Amniotic stem cell (primary cell): Measurements from ENCODE around the gene EN2.

Source experiments
- DNase-seq: peaks from one replicate; lab custom pipeline; 2025; lab: John Stamatoyannopoulos, UW

EN2 gene

GRCh38 chr7:155464183-155464582, 6.3 kb downstream of the EN2 start:
- DNase-seq = no peak

DNA sequence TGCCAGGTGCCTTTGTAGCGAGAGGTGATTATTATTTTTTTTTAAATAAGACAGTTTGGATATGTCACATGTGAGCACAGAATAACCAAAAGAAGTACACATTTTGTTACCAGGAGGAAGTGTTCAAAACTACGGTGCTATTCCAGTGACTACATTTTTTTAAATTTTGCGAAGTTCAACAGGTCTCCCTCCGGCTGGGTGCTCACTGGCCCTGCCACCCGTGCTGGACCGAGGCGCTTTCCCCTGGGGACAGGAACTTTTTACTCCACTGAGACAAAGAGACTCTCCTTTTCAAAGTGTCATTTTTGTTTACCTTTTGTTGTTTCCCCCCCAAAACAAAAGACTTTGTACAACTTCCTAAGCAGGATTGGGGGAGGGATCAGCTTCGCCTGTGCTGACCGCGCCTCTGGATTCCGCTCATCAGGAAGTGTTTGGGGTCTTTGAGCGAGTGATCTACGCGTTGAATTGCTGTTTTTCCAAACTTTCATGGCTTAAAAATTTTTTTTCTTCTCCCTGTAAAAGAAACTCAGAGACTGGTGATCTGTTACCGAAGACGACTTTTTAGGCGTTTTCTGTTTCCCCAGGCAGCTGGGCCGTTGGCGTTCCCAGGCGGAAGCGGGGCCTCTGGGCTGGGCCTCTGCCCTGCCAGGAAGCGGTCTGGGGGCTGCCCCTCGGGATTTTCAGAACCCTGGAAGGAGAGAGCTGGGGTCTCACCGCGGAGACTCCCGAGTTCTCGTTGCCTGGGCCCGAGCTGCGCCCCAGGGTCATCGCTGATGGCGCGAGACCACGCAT, 7.2 kb downstream of the EN2 start:
- no peak for DNase-seq

- no peak for DNase-seq
These were observed 7.8 kb downstream of the EN2 start for GRCh38 chr7:155465761-155466141.

DNA sequence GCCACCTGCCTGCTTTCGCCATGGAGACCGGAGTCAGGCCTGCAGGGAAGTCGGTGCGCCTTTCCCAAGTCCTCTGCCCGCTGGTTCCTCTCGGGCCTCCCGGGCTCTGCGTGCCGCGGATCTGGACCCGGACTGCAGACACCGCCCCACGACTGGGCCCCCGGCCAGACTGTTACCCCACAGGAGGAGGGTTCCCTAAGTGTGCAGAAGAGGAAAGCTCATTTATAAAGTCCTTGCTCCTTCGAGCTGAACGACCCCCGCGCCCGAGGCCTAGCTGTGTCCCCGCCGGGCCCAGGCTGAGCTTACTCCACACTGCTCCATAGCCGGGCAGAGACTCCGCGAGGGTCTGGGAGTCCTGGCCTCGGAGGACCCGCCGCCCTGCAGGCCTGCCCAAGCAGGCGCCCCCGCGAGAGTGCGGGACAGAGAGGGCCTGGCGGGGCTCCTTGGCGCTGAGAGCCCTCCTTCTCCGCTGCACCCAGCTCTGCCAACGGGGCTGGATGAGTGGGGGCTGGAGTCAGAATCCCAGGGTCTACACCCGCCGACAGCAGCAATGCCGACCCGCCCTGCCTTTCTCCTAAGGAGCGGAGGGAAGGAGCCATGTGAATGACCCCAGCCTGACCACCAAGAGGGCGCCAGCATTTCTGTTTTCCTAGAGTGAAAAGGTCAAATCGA, 8.3 kb downstream of the EN2 start:
- no peak for DNase-seq

GRCh38 chr7:155466814-155467733, 9.1 kb downstream of the EN2 start:
- DNase-seq = no peak

GRCh38 chr7:155467846-155468784, 10.2 kb downstream of the EN2 start:
- no peak for DNase-seq

DNA sequence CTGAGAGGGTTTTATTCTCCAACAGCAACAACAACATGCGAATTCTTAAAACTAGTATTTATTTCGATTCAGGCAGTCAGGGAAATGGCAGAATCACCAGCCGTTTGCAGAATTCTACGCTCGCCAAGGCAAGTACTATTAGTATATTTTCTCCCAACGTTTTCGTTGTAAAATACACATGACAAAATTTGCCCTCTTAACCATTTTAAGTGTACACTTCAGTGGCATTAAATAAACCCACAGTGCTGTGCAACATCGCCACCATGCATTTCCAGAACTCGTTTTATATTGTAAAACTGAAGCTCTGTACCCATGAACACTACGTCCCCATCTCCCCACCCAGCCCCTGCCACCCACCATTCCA, 10.8 kb downstream of the EN2 start:
- no peak for DNase-seq

DNA sequence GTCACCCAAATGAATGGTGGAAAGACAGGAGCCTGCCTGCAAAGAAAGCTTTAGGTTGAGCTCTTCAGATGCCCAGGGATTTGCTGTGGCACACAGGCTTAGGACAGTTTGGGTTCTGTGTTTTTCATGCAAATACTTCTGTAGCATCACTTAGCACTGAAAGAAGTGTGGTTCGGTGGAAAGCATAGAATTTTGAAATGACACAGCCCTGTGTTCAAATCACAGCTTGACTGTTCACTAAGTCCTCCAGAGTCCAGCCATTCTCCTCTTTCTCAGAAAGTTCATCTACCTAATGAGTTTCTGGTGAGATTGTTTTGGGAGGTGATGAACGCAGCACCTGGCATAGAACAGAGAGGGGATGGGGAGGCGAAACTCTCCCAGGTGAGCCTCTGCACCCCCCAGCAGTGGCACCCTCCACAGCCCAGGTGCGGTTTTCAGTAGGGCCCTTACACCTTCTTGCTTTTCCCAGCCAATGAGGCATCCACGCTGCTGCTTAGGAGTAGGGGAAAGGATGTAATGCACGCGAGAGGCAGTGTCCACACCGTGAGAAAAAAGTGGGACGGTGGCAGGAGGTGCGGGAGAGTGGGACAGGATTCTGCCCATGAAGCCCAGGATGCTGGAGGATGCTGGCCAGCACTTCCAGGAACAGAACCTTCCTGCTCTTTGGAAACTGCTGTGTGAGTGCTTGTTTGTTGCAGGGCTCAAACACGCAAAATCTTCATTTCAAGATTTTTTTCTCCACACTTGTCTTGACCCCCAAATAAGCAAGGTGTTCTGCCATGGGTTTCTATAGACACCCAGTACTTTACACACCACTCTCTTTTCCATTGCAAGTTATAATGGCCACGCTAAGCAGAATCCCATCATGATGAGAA, 11.6 kb downstream of the EN2 start:
- DNase-seq = no peak

GRCh38 chr7:155470186-155470487, 12.2 kb downstream of the EN2 start:
- DNase-seq = no peak

GRCh38 chr7:155470686-155471638, 13.0 kb downstream of the EN2 start:
- DNase-seq = no peak

- no peak for DNase-seq
These were observed 13.8 kb downstream of the EN2 start for GRCh38 chr7:155471718-155472117.

DNA sequence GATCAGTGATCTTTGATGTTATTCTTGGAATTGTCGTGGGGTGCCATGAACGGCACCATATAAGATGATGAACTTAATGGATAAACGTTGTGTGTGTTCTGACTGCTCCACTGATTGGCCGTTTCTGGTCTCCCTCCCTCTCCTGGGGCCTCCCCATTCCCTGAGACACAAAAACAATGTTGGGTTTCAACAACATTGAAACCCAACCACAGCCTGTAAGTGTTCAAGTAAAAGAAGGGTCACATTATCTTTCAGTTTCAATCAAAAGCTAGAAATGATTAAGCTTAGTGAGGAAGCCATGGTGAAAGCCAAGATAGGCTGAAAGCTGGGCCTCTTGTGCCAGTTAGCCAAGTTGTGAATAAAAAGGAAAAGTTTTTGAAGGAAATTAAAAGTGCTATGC, 19.5 kb downstream of the EN2 start:
- no peak for DNase-seq

DNA sequence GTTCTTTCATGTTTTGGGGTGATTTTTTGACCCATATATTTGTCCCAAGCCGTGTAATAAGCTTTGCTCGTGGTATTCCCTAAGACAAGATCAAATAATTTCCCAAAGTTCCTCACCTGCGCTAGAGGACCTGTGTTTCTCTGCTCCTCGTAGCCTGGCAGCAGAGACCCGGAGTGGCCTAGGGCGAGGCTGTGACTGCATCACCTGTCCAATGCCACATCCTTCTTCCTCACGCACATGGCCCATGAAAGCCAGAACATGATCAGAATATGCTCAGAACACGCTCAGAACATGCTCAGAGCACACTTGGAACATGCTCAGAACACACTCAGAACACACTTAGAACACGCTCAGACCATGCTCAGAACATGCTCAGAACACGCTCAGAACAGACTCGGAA, 23.8 kb downstream of the EN2 start:
- DNase-seq = no peak

DNA sequence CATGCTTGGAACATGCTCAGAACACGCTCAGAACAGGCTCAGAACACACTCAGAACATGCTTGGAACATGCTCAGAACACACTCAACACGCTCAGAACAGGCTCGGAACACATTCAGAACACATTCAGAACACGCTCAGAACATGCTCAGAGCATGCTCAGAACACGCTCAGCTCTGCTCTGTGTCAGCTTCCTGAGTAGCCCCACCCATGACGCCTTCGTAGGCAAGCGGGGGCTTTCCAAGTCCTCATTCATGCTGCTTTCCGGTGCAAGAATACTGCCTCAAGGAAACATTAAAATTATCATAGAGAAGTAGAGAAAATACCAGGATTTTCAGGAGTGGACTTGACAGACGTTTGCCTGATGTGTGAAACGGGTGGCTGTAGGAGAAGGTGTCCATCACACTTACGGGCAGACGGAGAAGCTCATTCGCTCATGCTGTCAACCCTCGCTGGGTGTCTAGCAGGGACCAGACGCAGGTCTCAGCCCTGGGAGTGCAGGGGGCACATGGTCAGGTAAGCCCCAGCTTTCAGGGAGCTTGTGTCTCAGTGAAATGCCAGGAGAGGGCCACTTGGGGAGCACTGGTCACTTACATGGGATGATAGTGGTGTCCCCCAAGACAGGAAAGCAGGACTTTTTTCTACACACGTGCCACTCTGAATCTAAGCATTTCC, 24.7 kb downstream of the EN2 start:
- DNase-seq = no peak

DNA sequence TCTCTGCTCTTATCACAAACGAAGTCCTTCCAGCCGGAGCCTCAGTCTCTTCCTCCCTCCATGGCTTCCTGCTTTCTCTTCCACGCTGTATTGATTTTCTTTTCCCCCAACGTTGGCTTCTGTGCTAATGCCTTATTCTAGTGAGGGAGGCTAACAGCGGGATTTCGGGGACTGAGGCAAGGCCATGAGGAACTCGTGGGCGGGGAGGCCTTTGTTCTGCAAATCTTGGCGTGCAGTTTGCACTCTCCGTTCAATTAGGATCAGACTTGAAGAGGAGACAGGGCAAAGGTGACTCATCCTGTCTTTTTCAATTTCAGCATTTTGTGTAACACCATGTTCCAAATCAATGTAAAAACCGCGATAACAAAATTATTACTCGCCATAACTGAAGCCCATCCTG, 25.3 kb downstream of the EN2 start:
- no peak for DNase-seq

DNA sequence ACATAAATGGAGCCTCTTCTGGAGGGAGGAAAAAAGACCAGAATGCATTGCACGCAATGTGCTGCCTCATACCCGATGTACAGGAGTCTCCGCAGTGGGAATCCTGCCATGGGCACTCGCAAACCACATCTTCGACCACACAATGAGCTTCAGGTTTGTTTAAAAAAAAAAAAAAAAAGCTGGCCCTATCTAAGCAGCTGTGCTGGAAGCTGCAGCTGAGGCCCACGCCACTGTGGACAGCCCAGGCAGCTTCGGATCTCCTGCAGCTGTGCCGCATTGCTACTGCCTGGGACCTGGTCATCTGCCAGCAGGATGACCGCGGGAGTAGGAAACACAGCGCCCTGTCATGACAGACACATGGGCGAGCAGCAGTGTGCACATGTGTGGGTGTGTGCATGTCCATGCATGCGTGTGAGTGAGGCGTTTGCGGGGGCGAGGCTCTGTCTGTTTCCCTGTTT, 26.0 kb downstream of the EN2 start:
- DNase-seq = no peak

DNA sequence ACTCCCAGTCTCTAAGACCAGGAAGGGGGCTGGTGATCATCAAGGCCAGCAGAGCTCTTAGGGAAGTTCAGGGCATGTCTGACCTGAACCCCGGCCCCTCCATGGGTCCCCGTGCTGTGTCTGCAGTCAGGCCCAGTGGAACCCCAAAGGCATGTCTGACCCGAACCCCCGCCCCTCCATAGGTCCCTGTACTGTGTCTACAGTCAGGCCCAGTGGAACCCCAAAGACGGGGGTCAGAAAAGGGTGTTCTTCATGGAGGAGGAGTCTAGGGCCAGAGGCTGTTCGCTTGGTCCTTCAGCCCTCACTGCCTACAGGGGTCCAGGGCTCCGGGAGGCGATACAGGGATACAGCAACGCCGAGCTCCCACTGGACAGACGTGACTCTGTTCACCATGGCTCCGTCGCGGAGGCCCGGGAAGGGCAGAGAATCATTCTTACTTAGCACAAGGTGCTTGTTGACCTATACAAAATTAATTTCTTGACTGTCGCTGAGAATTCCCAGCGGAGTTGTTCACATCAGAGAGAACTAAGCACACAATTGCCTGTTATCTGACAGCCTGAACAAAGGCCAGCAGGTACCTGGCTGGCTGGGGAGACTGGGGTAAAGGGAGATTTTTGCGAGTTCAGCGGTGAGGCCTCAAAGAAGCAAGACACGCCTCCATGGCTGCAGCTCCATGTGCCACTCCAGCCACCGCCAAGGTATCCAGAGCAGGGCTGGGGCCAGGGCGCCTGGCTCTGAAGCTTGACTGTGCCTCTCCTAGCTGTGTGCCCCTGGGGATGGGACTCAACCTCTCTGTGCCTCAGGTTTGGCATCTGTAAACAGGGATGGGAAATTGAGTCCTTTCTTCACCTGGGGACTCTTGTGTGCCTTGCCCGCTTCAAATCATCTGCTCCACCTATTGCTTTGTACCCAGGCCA, 26.8 kb downstream of the EN2 start:
- no peak for DNase-seq
